ENCODE measurements around the gene C2CD5.
A peak's percentile ranks its signal among the peaks of the same experiment; 100 is the strongest.

C2CD5 gene

GRCh38 chr12:22544038-22544979, at the start of gene C2CD5:
C2CD5 (minus strand) TSS chr12:22544542; CDS start chr12:22544150, 392 bp downstream.
- peak; percentile 98 for DNase-seq (ENCODE audit: low read depth)
- peak; percentile 40 for TF ChIP-seq CTCF (IDR thresholded peaks at IDR 0.05; ENCODE audit: low read length, missing control alignments)
- H3K4me3 ChIP-seq (replicated peaks; ENCODE audit: low read depth, low read length): peak within 1 kb of the TSS; percentile 93

- TF ChIP-seq CTCF (IDR thresholded peaks at IDR 0.05; ENCODE audit: low read length, missing control alignments): no peak
- DNase-seq (ENCODE audit: low read depth): no peak
- H3K4me3 ChIP-seq (replicated peaks; ENCODE audit: low read depth, low read length): no peak overlapping the region
Measured at GRCh38 chr12:22593864-22594263, 49.5 kb upstream of the C2CD5 start.

GRCh38 chr12:22588817-22589216, 44.5 kb upstream of the C2CD5 start:
- no peak for DNase-seq (ENCODE audit: low read depth)
- no peak overlapping the region for H3K4me3 ChIP-seq (replicated peaks; ENCODE audit: low read depth, low read length)
- TF ChIP-seq CTCF (IDR thresholded peaks at IDR 0.05; ENCODE audit: low read length, missing control alignments): no peak

GRCh38 chr12:22578328-22578727, 34.0 kb upstream of the C2CD5 start:
- no peak for DNase-seq (ENCODE audit: low read depth)
- no peak overlapping the region for H3K4me3 ChIP-seq (replicated peaks; ENCODE audit: low read depth, low read length)
- TF ChIP-seq CTCF (IDR thresholded peaks at IDR 0.05; ENCODE audit: low read length, missing control alignments): no peak

GRCh38 chr12:22577667-22578066, 33.3 kb upstream of the C2CD5 start:
- peak; percentile 7 for DNase-seq (ENCODE audit: low read depth)
- H3K4me3 ChIP-seq (replicated peaks; ENCODE audit: low read depth, low read length): no peak overlapping the region
- no peak for TF ChIP-seq CTCF (IDR thresholded peaks at IDR 0.05; ENCODE audit: low read length, missing control alignments)

GRCh38 chr12:22576473-22576872, 32.1 kb upstream of the C2CD5 start:
- DNase-seq (ENCODE audit: low read depth): no peak
- no peak for TF ChIP-seq CTCF (IDR thresholded peaks at IDR 0.05; ENCODE audit: low read length, missing control alignments)
- no peak overlapping the region for H3K4me3 ChIP-seq (replicated peaks; ENCODE audit: low read depth, low read length)

Data from fibroblast of pulmonary artery (primary cell).